HG03342 (cell line): ENCODE results near the gene SLC10A7.

Experiments
- ATAC-seq: cut with Tn5 transposase; IDR thresholded peaks from one replicate; pipeline ENCODE4 v1.9.1; 2021; ENCODE audit warnings: mild to moderate bottlenecking, moderate library complexity; ENCODE audit not compliant: unreplicated experiment

Gene SLC10A7

DNA sequence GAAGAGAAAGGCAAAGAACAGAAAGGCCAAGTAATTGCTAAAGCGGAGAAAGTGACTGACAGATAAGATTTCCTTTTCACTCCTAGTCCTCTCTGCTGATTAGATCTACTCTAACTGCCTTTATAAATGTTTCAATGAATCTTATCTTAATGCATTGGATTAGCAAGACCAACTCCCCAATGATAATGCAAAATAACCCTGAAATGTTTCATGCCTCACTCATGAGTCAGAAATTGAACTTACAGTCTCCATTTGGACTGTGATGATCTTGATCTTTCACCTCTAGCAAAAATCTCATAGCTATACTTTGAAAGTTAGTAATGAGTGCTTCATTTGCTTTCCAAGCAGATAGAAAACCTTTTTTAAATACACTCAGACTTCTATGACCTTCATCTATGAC, 26.5 kb downstream of the SLC10A7 start:
- no peak for ATAC-seq

- no peak for ATAC-seq
These were observed 27.6 kb downstream of the SLC10A7 start for GRCh38 chr4:146494143-146494542.

- ATAC-seq, result no peak
These were observed 31.6 kb downstream of the SLC10A7 start for GRCh38 chr4:146490106-146490505.

DNA sequence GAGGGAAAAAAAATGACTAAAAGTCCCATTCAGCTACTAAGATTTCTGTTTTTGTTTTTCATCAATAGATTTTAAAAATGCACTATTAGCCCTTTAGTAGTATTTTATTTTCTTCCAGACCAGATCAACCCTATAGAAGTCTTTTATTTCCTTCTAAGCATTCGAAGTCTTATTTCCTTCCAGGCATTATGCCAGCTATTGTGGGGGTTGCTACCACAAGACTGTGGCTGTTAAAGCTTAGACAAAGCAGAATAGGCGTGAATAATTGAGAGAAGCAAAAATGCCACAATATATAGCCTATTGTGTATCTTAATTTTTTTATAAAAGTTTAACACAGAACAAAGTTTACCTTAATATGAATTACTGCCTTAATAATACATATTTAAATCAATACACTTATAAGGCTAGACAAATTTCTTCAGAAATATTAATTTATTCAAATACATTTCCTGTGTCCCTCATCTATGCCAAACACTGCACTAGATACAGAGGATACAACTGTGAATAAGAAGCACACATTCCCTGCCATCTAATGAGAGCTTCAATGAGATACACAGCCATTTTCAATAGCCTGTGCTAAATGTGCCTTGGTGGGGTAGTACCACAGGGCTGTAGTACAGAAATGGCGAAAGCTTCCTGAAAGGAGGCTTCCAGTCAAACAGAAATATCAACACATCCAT, 33.1 kb downstream of the SLC10A7 start:
- no peak for ATAC-seq

DNA sequence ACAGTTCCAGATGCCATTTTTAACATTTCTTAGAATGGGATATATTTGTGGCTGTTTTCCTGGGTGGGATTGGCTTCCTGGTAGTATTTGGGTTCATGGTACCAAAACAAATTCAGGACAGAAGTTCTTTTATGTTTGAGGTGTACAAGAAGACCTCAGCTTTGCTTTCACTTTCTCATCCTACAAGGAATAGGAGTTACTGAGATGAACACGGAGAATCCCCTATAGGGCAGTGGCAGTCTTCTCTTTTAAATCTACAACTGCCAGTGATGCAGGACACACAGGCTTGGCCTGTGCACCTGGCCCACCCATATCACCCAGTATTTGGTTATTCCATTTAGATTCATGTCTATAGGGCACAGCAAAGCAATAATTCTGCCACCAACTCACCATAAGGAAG, 35.2 kb downstream of the SLC10A7 start:
- peak; percentile 80 for ATAC-seq

- no peak for ATAC-seq
These were observed 35.8 kb downstream of the SLC10A7 start for GRCh38 chr4:146485968-146486367.

GRCh38 chr4:146482788-146483187, 39.0 kb downstream of the SLC10A7 start:
- ATAC-seq, result no peak

GRCh38 chr4:146481246-146481645, 40.5 kb downstream of the SLC10A7 start:
- no peak for ATAC-seq

DNA sequence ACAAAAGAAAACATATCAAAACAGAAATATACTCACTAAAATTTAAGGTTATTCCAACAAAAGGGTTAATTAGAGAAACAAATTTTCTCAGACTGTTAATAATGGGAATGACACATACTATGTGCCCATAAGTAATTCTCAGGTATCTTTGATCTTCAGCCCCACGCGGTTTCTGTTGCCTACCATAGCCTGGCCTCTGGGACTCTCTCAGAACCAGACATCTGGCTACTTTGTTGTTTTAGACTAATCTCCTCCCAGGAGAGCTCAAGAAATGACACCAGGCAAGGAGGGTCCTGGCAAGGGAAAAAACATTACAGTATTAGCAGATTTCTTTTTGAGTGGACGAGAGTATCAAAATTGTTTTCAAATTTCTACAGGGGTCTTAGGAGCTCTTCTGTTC, 43.7 kb downstream of the SLC10A7 start:
- ATAC-seq, result no peak

DNA sequence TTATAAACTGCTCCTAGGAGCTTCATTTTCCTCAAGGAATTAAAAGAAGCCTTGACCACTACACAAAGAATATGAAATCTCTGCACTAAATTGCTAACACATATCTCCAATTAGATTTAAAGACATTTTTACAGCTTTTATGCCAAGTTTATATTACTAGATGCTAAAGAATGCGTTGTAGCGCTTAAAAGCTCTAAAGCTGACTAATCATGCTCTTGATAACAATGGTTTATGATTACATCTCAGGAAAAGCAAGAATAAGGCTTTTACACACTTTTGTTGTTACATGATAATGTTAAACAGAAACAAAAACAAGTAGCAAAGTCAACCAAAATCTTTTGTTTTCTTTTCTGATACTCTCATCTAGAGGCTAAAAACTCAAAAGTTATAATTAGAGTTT, 44.7 kb downstream of the SLC10A7 start:
- no peak for ATAC-seq

- no peak for ATAC-seq
These were observed 49.3 kb downstream of the SLC10A7 start for GRCh38 chr4:146472404-146472803.

- ATAC-seq, result no peak
These were observed 51.1 kb downstream of the SLC10A7 start for GRCh38 chr4:146470604-146471003.

DNA sequence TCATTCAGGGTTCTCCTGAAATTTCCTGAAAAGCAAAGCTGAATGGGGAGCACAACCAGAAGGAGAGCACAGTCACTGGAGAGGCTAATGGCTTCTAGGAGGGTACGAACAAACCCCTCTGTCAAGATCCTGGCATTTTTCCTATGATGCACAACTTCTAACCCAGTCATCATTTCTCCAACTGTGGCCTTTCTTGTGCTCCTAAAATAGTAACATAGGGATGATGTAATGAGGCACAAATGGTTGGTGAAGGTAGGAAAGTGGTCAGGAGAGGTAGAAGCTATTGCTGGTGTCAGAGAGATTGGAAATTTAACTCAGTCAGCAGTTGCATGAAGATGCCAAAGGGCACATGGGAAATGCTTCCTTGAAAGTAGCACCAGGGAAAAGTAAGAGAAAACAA, 52.7 kb downstream of the SLC10A7 start:
- ATAC-seq, result no peak

- no peak for ATAC-seq
These were observed 56.1 kb downstream of the SLC10A7 start for GRCh38 chr4:146465628-146466027.

GRCh38 chr4:146462251-146462650, 59.5 kb downstream of the SLC10A7 start:
- ATAC-seq, result no peak

- ATAC-seq, result peak; percentile 79
These were observed 63.1 kb downstream of the SLC10A7 start for GRCh38 chr4:146458594-146458993.

- ATAC-seq, result no peak
These were observed 65.1 kb downstream of the SLC10A7 start for GRCh38 chr4:146456681-146457080.

GRCh38 chr4:146453181-146453807, 68.4 kb downstream of the SLC10A7 start:
- no peak for ATAC-seq

- peak; percentile 83 for ATAC-seq
These were observed 71.2 kb downstream of the SLC10A7 start for GRCh38 chr4:146450524-146450923.

DNA sequence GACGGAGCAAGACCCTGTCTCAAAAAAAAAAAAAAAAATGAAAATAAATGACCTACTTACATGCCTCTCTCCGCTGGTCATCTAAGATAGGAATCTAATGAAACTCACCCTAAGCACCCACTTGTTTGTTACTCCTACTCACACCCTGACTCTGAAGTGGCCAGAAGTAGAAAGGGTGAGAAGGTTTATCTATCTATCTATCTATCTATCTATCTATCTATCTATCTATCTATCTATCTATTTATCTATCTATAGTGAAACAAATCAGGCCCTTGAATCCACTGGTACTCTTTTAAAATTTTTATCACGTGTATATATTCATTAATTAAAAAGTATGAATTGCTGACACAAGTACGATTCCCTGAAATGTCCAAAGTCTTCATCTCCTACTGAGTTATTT, 75.2 kb downstream of the SLC10A7 start:
- ATAC-seq, result no peak

DNA sequence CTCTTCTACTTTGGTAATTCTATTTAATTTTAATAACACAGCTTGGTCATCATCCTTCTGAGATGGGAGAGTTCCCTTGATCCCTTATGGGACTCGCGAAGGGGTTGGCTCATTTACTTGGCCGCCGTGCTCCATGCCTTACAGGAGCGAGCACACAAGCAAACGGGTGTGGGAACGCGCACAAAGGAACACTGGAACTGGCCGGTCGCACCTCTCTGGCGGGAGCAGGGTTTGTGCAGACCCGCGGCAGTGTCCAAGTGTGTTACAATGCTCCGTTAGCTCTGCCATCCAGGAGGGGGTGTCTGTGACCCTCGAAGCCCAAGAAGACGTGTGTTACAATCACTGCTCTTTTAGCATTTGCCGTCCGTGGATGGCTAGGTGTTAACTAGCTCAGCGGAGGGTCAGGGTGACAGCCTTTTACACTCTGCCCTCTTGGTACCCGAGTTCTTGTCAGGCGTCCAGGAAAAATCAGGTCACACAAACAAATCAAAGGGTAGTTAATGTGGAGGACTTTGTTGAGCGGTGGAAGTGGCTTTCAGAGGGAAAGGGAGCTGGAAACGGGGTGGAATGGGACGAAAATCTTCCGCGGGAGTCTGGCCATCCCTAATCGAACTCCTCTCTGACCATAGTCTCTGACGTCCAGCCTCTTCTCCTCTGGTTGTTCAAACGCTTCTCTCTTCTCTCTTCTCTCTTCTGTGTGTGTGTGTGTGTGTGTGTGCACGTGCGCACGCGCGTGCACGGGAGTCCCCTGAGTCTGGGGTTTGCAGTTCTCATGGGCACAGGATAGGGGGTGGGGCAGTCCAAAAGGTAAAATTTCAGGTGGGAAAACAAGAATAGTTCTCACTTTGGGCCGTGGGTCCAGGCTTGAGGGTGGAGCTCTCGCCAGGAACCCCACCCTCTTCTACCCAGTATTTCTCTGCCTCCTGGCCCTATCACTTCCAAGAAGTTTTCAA, 76.3 kb downstream of the SLC10A7 start:
- no peak for ATAC-seq

DNA sequence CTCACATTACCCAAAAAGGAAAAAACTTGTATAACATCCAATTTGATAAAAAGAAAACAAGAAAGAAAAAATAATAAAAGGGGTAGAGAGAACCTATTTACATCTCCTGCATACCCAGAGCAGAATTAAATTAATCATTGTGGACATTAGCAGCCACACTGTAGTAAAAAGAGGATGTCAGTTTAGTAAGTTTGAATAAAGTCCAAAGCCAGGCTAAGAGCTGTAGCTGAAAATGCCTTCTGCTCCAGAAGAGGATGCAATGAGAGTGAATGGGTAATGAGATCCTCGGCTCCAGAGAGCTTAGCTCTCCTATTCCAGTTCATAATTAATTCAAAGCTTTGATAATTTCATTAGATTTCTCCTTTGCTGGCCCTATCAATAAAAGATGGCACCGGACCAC, 78.2 kb downstream of the SLC10A7 start:
- ATAC-seq, result no peak
